ENCODE results near the gene GARNL3. TPM values are rescaled to one million over a fixed set of nuclear protein-coding genes. Genes with fewer than 3 reads are reported as not detected.

Gene GARNL3
- total RNA-seq, 1 experiment from 2014 or later = 5.9 TPM

DNA sequence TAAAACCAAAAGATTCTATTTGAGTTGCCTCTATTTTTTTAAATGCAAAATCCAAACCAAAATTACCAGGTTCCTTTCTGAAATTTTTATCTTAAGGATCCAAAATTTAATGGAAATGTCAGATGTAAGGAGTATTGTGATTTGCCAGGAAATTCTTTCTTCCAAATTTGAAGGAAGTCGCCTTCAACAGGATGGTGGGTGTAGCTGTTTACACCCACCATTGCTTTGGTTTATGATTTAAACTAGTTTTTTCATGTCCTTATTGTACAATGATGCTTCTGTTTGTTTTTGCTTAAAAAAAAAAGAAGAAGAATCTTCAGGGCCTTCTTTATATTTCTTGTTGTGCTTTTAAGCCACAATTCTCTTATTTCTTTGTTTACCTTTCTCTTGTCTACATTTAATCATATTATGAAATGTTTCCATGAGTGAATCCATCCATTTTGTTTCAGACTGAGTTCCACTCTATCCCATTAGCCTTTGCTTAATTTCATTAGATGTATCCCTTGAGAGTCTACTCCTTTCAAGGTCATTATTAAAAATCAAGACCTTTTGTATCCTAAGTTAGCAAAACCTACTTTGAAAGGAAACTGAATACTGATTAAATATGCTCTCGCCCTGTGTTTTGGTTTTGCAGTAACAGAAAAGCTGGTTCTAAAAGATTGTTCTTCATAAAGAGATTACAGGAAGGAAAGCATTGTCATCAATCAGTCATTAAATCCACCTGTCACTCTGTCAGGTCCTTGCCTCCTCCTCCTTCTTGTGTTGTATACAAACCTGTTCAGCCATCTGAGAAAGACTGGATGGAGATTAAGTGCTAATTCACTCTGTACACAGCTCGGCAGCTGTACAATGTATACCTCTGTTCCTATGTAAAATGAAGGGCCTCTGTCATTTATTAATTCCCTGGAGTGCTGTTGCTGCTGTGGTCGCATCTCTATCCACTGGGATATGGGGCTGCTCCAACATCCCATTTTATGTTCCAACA lies 86.9 kb downstream of the GARNL3 start:
- DNase-seq (ENCODE audit: low read depth) = no peak

DNA sequence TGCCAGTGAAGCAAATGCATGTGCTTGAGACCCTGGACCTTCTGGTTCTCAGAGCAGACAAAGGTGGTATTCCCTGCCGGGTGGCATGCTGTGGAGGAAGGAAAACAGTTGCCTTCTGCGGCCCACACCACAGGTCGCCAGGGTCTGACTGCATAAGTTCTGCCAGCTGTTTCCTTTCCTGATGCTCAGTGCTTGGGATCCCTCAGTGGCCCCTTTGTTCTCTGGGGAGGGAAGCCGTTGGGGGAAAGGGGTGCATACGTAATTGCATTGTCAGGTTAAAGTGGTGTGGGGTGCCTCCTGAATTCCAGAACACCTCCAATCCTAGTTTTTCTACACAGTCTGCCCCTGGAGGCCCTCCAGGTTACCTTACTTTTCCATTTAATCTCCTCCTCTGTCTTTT lies 89.3 kb downstream of the GARNL3 start:
- DNase-seq (ENCODE audit: low read depth) = no peak

DNA sequence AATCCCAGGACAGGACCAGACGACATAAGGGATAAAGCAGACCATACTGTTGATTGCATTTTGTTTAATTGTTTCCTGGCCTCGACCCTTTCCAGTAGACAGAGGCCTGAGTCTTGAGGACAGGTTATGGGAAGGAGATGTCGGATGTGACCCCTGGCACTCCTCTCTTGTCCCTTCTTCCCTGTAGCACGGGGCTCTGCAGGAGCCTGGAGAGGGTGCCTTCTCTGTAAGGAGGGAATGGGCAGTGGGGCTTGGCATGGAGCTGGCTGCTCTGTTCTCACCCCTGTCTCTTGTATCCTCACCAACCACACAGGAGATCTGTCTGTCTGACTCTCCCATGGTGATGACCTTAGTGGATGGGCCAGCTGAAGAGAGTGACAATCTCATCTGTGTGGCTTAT lies 92.3 kb downstream of the GARNL3 start:
- no peak for DNase-seq (ENCODE audit: low read depth)

GRCh38 chr9:127358023-127358535 lies 93.5 kb downstream of the GARNL3 start:
- DNase-seq (ENCODE audit: low read depth) = no peak

DNA sequence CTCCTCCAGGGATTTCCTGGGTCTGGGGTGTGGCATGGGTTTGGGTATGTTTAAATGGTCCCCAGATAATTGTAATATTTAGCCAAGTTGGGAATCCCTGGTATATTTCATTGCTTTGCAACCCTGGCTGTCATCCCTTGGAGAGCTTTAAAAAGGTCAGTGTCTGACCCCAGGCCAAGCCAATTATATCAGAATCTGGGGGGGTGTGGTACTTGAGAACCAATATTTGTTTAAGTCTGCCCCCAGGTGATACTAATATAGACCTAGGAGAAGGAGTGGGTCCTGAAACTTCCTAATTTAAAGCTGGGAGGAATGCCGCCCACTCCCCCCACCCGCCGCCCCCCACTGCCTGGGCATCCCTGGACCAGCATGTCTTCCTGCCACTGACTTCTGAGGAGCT lies 94.2 kb downstream of the GARNL3 start:
- DNase-seq (ENCODE audit: low read depth) = no peak

GRCh38 chr9:127360250-127360649 lies 95.7 kb downstream of the GARNL3 start:
- DNase-seq (ENCODE audit: low read depth) = peak; percentile 25

DNA sequence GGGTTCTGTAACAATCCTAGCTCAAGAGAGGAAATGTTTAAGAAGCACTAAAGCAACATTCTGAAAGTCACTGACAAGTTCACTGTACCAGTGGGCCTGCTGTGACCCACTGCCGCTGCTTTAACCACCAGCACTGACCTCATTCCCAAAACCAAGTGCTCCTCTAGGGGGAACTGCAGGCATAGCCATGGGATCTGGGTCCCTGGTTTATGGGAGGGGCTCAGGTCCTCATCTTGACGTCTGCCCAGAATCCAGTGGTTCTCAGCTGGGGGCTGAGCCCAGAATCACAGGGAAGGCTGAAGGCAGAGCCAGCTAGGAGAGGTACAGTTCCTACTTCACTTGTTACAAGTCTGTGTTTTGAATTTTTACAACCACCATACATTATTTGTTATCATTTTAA lies 96.3 kb downstream of the GARNL3 start:
- peak; percentile 67 for DNase-seq (ENCODE audit: low read depth)

GRCh38 chr9:127361561-127361960 lies 97.0 kb downstream of the GARNL3 start:
- peak; percentile 53 for DNase-seq (ENCODE audit: low read depth)

DNA sequence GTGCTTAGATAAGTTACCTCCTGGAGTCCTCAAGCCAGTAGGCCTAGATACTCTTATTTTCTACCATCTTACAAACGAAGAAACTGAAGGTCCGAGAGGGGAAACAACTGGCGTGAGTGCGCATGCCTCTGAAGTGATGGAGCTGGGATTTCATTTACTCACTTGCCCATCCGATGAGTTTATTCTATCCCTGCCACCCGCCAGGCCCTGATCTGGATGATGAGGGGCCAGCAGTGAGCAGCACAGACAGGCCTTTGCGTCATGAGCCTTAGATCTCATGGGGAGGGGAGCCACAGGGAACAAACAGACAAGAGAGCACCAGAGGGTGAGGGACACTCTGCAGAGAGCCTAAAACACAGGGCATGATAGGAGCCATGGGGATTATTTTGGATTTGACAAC lies 98.3 kb downstream of the GARNL3 start:
- no peak for DNase-seq (ENCODE audit: low read depth)

DNA sequence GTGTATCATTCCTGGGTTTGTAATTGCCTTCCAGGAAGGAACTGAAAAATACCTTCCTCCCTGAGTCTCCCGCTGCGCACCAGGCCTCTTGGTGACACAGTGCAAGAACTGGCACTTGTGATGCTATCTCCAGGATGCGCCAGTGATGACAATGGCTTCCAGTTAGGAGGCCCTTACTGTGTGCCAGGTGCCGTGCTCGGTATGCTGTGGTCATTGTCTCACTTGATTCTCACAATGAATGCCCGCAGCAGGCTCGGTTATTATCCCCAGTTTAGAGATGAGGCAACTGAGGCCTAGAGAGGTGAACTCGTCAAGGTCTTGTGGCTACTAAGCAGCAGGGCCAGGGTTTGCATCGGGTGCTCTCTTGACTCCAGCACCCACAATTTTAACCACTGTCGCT lies 100.9 kb downstream of the GARNL3 start:
- no peak for DNase-seq (ENCODE audit: low read depth)

GRCh38 chr9:127366594-127366993 lies 102.0 kb downstream of the GARNL3 start:
- DNase-seq (ENCODE audit: low read depth) = no peak

GRCh38 chr9:127368852-127369402 lies 104.4 kb downstream of the GARNL3 start:
- DNase-seq (ENCODE audit: low read depth) = no peak

- no peak for DNase-seq (ENCODE audit: low read depth)
Observed at GRCh38 chr9:127369428-127369827, 104.9 kb downstream of the GARNL3 start.

DNA sequence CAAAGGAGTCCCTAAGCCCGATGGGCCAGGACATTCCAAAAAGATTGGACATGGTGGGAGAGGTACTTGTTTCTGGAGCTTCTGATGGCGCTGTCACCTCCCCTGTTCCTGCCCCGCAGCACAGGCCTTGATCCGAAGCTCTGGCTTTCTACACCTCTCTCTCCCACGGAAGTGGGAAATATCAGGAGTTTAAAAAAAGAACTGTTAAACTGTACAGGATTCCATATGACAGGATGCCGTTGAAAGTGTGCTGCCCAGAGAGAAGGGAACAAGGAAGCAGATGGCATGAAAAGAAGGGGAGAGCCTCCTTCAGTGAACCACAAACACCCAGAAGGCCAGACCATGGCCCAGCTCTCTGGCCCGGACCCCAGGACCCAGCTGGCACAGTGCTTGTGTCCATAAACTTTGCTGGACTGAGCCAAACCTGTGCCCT lies 105.6 kb downstream of the GARNL3 start:
- DNase-seq (ENCODE audit: low read depth) = no peak

GRCh38 chr9:127370672-127371648 lies 106.4 kb downstream of the GARNL3 start:
- no peak for DNase-seq (ENCODE audit: low read depth)

- DNase-seq (ENCODE audit: low read depth) = no peak
Observed at GRCh38 chr9:127380479-127380878, 115.9 kb downstream of the GARNL3 start.

- no peak for DNase-seq (ENCODE audit: low read depth)
Observed at GRCh38 chr9:127382541-127382940, 118.0 kb downstream of the GARNL3 start.

GRCh38 chr9:127384016-127384730 lies 119.6 kb downstream of the GARNL3 start:
- peak; percentile 52 for DNase-seq (ENCODE audit: low read depth)

DNA sequence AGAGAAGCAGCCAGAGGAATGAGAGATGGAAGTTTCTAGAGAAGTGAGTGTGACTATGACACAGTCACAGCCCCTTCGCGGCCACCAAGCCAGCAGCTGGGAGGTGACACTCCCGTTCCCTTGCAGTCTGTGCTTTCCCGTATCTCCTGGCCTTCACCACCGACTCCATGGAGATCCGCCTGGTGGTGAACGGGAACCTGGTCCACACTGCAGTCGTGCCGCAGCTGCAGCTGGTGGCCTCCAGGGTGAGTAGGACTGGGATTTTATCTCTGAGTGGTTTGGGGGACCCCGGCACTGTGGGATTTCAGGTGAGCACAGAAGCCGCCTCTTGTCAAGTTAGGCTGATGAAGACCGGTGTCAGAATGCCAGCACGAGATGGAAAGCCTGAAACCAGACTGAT lies 120.3 kb downstream of the GARNL3 start:
- DNase-seq (ENCODE audit: low read depth) = no peak

DNA sequence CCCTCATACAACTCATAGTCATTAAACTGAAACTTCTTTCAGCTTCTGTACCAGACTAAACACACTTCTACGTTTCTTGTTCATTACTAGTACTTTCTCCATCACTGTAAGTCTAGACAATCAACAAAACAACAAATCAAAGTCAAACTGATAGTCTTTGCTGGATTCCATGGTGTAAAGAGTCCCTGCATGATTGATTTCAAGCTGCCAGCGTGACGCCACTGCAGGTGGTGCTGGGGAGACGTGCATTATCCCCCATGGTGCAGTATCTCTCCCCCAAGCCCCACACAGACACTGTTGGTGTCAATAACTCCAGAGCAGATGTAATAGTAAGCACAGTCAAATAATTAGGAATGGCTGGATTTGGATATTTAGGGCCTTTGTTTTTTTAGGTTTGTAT lies 121.7 kb downstream of the GARNL3 start:
- DNase-seq (ENCODE audit: low read depth) = no peak

DNA sequence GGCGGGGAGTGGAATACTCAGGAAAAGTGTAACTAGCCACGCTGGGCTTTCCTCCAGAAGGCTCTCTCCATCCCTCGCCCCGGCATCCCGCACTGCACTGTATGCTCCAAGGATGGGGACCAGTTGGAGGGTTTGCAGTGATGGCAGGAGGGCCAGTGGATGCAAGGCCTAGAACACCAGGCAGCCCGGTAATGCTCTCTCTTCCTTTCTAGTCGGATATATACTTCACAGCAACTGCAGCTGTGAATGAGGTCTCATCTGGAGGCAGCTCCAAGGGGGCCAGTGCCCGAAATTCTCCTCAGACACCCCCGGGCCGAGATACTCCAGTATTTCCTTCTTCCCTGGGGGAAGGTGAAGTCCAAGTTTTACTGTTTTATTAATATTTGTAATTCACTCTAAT lies 122.4 kb downstream of the GARNL3 start:
- DNase-seq (ENCODE audit: low read depth) = no peak
